Measurements from ENCODE around the gene WNT16.

GRCh38 chr7:121337398-121337797 lies 8.6 kb downstream of the WNT16 start:
- TF ChIP-seq FOXM1 (IDR thresholded peaks at IDR 0.05; ENCODE audit: borderline replicate concordance, low read depth) (no peak), REST (IDR thresholded peaks at IDR 0.05; ENCODE audit: low read depth) (no peak), TEAD4 (IDR thresholded peaks at IDR 0.05) (no peak), EP300 (IDR thresholded peaks at IDR 0.05; ENCODE audit: borderline replicate concordance) (no peak), RAD21 (IDR thresholded peaks at IDR 0.05; ENCODE audit: low read depth) (0 out of 2 replicates have a peak, but pooled peaks have one; percentile 31), MAX (IDR thresholded peaks at IDR 0.05) (no peak), EGR1 (IDR thresholded peaks at IDR 0.05) (no peak), CEBPB (IDR thresholded peaks at IDR 0.05) (no peak), NFIC (IDR thresholded peaks at IDR 0.05) (no peak), TAF1 (IDR thresholded peaks at IDR 0.05; ENCODE audit: low read depth) (no peak), USF1 (IDR thresholded peaks at IDR 0.05) (no peak), YY1 (IDR thresholded peaks at IDR 0.05; ENCODE audit: low read depth) (no peak), TCF12 (IDR thresholded peaks at IDR 0.05; ENCODE audit: low read depth) (no peak)

All from Ishikawa (cell line).